Measurements from ENCODE around the gene PCLAF.

GRCh38 chr15:64344651-64345294, 36.5 kb downstream of the PCLAF start:
- TF ChIP-seq EZH2 (IDR thresholded peaks at IDR 0.05; ENCODE audit: borderline replicate concordance, low read length): no peak
- no peak for TF ChIP-seq CTCF (conservative IDR thresholded peaks at IDR 0.05 in 1 of 2, IDR thresholded peaks at IDR 0.05 in 1 of 2; ENCODE audit: extremely low read depth in 1 of 2, insufficient read depth in 1 of 2, low read depth in 1 of 2, low read length in 2 of 2)

All from mammary epithelial cell (primary cell).